ENCODE measurements around the gene ANTXR1. TPM values are rescaled to one million over a fixed set of nuclear protein-coding genes. Genes with fewer than 3 reads are reported as not detected.

ANTXR1 gene
- total RNA-seq, 1 donor from 2014 or later, result 69.5 TPM

GRCh38 chr2:68978098-68978497 is 34.9 kb upstream of the ANTXR1 start:
- H3K9me3 Mint-ChIP-seq, result no peaks in the 10 kb centered on the region
- no peaks in the 10 kb centered on the region for H3K4me1 Mint-ChIP-seq (ENCODE audit: unreplicated experiment)
- H3K27me3 Mint-ChIP-seq, result peaks cover 11% of the 10 kb centered on the region
- TF ChIP-seq CTCF (conservative IDR thresholded peaks at IDR 0.05), result no peak
- DNase-seq (ENCODE audit: extremely low spot score, unreplicated experiment), result no peak
- H3K36me3 Mint-ChIP-seq, result no peaks in the 10 kb centered on the region
- H3K4me3 Mint-ChIP-seq, result no peak overlapping the region
- no peak overlapping the region for H3K27ac Mint-ChIP-seq

- no peaks in the 10 kb centered on the region for H3K4me1 Mint-ChIP-seq (ENCODE audit: unreplicated experiment)
- H3K27ac Mint-ChIP-seq, result no peak overlapping the region
- TF ChIP-seq CTCF (conservative IDR thresholded peaks at IDR 0.05), result no peak
- H3K36me3 Mint-ChIP-seq, result no peaks in the 10 kb centered on the region
- no peaks in the 10 kb centered on the region for H3K9me3 Mint-ChIP-seq
- H3K4me3 Mint-ChIP-seq, result no peak overlapping the region
- H3K27me3 Mint-ChIP-seq, result peaks cover 10% of the 10 kb centered on the region
- no peak for DNase-seq (ENCODE audit: extremely low spot score, unreplicated experiment)
Observed at GRCh38 chr2:68980956-68981355, 32.0 kb upstream of the ANTXR1 start.

- Mint-ChIP-seq H3K4me3 (no peak overlapping the region), H3K27ac (no peak overlapping the region), H3K9me3 (no peaks in the 10 kb centered on the region), H3K27me3 (peaks cover 12% of the 10 kb centered on the region), H3K4me1 (ENCODE audit: unreplicated experiment) (no peaks in the 10 kb centered on the region), H3K36me3 (no peaks in the 10 kb centered on the region)
- no peak for DNase-seq (ENCODE audit: extremely low spot score, unreplicated experiment)
- TF ChIP-seq CTCF (conservative IDR thresholded peaks at IDR 0.05), result no peak
Observed at GRCh38 chr2:68987021-68987503, 25.9 kb upstream of the ANTXR1 start.

- H3K9me3 Mint-ChIP-seq, result no peaks in the 10 kb centered on the region
- no peaks in the 10 kb centered on the region for H3K4me1 Mint-ChIP-seq (ENCODE audit: unreplicated experiment)
- no peak for TF ChIP-seq CTCF (conservative IDR thresholded peaks at IDR 0.05)
- H3K27ac Mint-ChIP-seq, result no peak overlapping the region
- H3K4me3 Mint-ChIP-seq, result no peak overlapping the region
- no peak for DNase-seq (ENCODE audit: extremely low spot score, unreplicated experiment)
- no peaks in the 10 kb centered on the region for H3K36me3 Mint-ChIP-seq
- peaks cover 14% of the 10 kb centered on the region for H3K27me3 Mint-ChIP-seq
Observed at GRCh38 chr2:68989035-68989434, 23.9 kb upstream of the ANTXR1 start.

GRCh38 chr2:68992341-68992740 is 20.6 kb upstream of the ANTXR1 start:
- Mint-ChIP-seq H3K27me3 (peaks cover 20% of the 10 kb centered on the region), H3K36me3 (no peaks in the 10 kb centered on the region), H3K4me3 (no peak overlapping the region), H3K27ac (no peak overlapping the region), H3K4me1 (ENCODE audit: unreplicated experiment) (no peaks in the 10 kb centered on the region), H3K9me3 (no peaks in the 10 kb centered on the region)
- TF ChIP-seq CTCF (conservative IDR thresholded peaks at IDR 0.05), result no peak
- no peak for DNase-seq (ENCODE audit: extremely low spot score, unreplicated experiment)

- no peak for DNase-seq (ENCODE audit: extremely low spot score, unreplicated experiment)
- Mint-ChIP-seq H3K4me1 (ENCODE audit: unreplicated experiment) (no peaks in the 10 kb centered on the region), H3K27me3 (peaks cover 20% of the 10 kb centered on the region), H3K27ac (no peak overlapping the region), H3K4me3 (no peak overlapping the region), H3K9me3 (no peaks in the 10 kb centered on the region), H3K36me3 (no peaks in the 10 kb centered on the region)
- TF ChIP-seq CTCF (conservative IDR thresholded peaks at IDR 0.05), result no peak
Observed at GRCh38 chr2:68992933-68993332, 20.0 kb upstream of the ANTXR1 start.

All from type B pancreatic cell (in vitro differentiated cells).